OCI-LY1 (cell line): ENCODE results near the gene PPP1R17.

ENCODE experiments used
- EZH2 ChIP-seq: fragments of 200-600 bp; sonication (generic), shearing (Covaris generic); IDR thresholded peaks from 2 replicates; pipeline ENCODE4 v1.8.0; 2017; ENCODE audit warnings: borderline replicate concordance, mixed run types, mild to moderate bottlenecking, antibody characterized with exemption, low read length, moderate library complexity, mixed read lengths
- TF ChIP-seq, protein P1 (sequence below): fragments of 200-600 bp; sonication (generic), shearing (Covaris generic); IDR thresholded peaks from 2 replicates; pipeline ENCODE4 v1.5.1; 2017; ENCODE audit warnings: mild to moderate bottlenecking, antibody characterized with exemption, low read length, moderate library complexity, mixed read lengths

GRCh38 chr7:31652063-31652326 lies 35.0 kb upstream of the PPP1R17 start:
- TF ChIP-seq, protein P1, sequence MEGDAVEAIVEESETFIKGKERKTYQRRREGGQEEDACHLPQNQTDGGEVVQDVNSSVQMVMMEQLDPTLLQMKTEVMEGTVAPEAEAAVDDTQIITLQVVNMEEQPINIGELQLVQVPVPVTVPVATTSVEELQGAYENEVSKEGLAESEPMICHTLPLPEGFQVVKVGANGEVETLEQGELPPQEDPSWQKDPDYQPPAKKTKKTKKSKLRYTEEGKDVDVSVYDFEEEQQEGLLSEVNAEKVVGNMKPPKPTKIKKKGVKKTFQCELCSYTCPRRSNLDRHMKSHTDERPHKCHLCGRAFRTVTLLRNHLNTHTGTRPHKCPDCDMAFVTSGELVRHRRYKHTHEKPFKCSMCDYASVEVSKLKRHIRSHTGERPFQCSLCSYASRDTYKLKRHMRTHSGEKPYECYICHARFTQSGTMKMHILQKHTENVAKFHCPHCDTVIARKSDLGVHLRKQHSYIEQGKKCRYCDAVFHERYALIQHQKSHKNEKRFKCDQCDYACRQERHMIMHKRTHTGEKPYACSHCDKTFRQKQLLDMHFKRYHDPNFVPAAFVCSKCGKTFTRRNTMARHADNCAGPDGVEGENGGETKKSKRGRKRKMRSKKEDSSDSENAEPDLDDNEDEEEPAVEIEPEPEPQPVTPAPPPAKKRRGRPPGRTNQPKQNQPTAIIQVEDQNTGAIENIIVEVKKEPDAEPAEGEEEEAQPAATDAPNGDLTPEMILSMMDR = no peak
- no peak for TF ChIP-seq EZH2
